Neuron (in vitro differentiated cells): ENCODE data around the gene PIGBOS1.

Source experiments
- H2AFZ ChIP-seq: one replicate; pipeline ENCODE4 v1.6.1; 2013; ENCODE audit warnings: low read depth, mild to moderate bottlenecking, inconsistent platforms, low read length, moderate library complexity
- H3K27me3 ChIP-seq: one replicate; pipeline ENCODE4 v1.6.1; 2013; ENCODE audit warnings: low read length; ENCODE audit not compliant: insufficient read depth
- H3K36me3 ChIP-seq: one replicate; pipeline ENCODE4 v1.6.1; 2013; ENCODE audit warnings: low read length; ENCODE audit not compliant: insufficient read depth
- H3K4me1 ChIP-seq: one replicate; pipeline ENCODE4 v1.6.1; 2013; ENCODE audit warnings: low read length; ENCODE audit not compliant: insufficient read depth
- H3K4me3 ChIP-seq: 2 replicates; pipeline ENCODE4 v1.5.1; 2013; ENCODE audit warnings: mild to moderate bottlenecking, low read length, moderate library complexity
- H3K9me3 ChIP-seq: one replicate; pipeline ENCODE4 v1.6.1; 2013; ENCODE audit warnings: low read length

Gene PIGBOS1

DNA sequence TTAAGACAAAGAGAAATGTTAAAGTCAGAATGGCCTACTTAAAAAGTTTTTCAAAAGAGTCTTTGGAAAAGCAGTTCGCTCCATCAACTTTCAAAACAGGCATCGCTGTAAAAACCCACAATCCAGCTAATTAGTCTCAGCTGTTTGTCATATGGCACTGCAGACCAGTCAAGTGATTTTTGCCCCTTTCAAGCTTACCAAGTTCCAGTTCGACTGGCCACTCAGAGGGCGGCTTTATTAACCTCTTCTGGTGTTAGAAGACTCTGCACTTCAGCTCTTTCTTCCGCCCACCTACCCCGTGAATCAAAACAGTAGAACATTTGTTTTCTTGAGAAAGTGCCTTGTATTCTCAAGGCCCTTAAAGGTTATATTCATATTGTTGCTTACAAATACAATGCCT lies 48.6 kb downstream of the PIGBOS1 start:
- Histone ChIP-seq H2AFZ (no peak overlapping the region), H3K9me3 (no peaks in the 10 kb centered on the region), H3K4me1 (peaks cover 12% of the 10 kb centered on the region), H3K36me3 (no peaks in the 10 kb centered on the region), H3K27me3 (no peaks in the 10 kb centered on the region), H3K4me3 (no peak overlapping the region)

DNA sequence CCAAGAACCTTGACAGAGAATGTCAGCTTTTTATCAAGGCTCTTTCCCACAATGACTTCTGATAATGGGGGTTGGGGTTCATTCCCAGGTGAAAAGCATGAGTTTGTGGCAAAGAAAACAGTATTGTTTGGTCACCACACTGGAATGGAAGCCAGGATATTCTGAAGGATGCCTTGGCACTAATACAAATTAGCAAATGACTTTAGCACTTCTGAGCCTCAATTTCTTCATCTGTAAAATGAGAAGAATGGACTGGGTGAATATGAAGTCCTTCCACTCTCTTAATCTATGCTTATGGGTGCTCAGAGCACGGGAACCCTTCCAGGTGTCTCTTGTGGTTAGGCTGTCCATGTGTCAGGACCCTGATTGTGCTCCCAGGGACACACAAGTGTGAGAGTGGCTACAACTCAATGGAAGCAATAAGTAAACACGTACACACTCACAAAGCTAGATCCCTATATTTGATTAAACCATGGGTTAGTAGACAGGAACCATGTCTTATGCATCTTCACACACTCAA lies 50.7 kb downstream of the PIGBOS1 start:
- H3K9me3 ChIP-seq, result no peaks in the 10 kb centered on the region
- no peaks in the 10 kb centered on the region for H3K36me3 ChIP-seq
- H3K4me1 ChIP-seq, result peaks cover 12% of the 10 kb centered on the region
- no peak overlapping the region for H2AFZ ChIP-seq
- no peak overlapping the region for H3K4me3 ChIP-seq
- H3K27me3 ChIP-seq, result no peaks in the 10 kb centered on the region

DNA sequence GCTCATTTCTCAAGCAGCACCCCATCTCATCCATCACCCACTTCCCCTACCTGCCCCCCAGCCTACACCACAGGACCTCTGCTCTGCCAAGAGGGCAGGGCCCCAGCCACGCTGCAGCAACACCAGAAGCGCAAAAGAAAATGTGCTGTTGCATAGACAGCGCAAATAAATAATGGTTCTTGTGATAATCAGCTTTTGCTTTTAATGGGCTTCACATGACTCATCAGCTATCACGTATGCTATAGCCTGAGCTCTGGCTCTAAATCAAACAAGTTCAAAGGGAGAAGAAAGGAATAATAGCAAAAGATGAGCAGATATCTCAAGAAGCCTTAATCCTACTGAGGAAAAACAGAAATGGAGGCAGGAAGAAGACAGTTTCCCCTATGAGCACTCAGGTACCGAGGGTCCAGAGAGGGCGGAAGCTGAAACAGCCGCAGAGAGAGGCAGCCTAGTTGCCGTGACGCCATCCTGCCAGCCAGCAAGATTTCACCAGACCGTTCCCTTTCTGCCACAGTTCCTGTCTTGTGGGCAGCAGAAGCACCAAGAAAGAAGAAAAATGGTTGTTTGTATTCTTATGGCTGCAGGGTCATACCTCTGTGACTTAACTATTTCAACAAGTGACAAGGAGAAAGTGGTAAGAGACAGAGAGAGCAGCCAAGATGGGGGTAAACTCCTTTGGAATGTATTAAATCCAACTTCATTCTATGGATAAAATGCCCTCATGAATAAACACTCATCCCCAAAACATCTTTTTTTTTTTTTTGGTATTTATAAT lies 51.3 kb downstream of the PIGBOS1 start:
- no peaks in the 10 kb centered on the region for H3K27me3 ChIP-seq
- H3K36me3 ChIP-seq, result no peaks in the 10 kb centered on the region
- no peak overlapping the region for H3K4me3 ChIP-seq
- H2AFZ ChIP-seq, result peak overlapping the region; percentile 18
- H3K4me1 ChIP-seq, result peaks cover 12% of the 10 kb centered on the region
- no peaks in the 10 kb centered on the region for H3K9me3 ChIP-seq
